ENCODE data around the gene THAP11. TPM values are rescaled to one million over a fixed set of nuclear protein-coding genes. Genes with fewer than 3 reads are reported as not detected.

Gene THAP11
- total RNA-seq, 1 donor from 2014 or later = 50.6 TPM

GRCh38 chr16:67807148-67807682 is 34.9 kb upstream of the THAP11 start:
- Histone ChIP-seq H3K9me3 (no peaks in the 10 kb centered on the region), H3K27me3 (no peaks in the 10 kb centered on the region), H3K36me3 (peaks cover 0 to 7% of the 10 kb centered on the region in 2 donors), H3K27ac (peak overlapping the region; percentile 89), H3K4me1 (peaks cover 39% of the 10 kb centered on the region), H3K4me3 (peak overlapping the region; percentile 99 to 100)
- TF ChIP-seq POLR2A (IDR thresholded peaks at IDR 0.05) (no peak), POLR2AphosphoS5 (IDR thresholded peaks at IDR 0.05; ENCODE audit: insufficient read depth in 1 of 2, low read depth in 1 of 2) (no peak)
- TF ChIP-seq, protein P1, sequence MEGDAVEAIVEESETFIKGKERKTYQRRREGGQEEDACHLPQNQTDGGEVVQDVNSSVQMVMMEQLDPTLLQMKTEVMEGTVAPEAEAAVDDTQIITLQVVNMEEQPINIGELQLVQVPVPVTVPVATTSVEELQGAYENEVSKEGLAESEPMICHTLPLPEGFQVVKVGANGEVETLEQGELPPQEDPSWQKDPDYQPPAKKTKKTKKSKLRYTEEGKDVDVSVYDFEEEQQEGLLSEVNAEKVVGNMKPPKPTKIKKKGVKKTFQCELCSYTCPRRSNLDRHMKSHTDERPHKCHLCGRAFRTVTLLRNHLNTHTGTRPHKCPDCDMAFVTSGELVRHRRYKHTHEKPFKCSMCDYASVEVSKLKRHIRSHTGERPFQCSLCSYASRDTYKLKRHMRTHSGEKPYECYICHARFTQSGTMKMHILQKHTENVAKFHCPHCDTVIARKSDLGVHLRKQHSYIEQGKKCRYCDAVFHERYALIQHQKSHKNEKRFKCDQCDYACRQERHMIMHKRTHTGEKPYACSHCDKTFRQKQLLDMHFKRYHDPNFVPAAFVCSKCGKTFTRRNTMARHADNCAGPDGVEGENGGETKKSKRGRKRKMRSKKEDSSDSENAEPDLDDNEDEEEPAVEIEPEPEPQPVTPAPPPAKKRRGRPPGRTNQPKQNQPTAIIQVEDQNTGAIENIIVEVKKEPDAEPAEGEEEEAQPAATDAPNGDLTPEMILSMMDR (IDR thresholded peaks at IDR 0.05) = no peak
- intact Hi-C loops (cut with DNase I) = no loop called here
- no peak for DNase-seq (ENCODE audit: extremely low spot score in 2 of 2)

GRCh38 chr16:67811899-67812298 is 30.2 kb upstream of the THAP11 start:
- H3K36me3 ChIP-seq = no peaks in the 10 kb centered on the region
- intact Hi-C loops (cut with DNase I) = loop anchor here (10.0 kb wide), 1 partner anchor 233 kb away; no protein-coding TSS in a partner anchor
- no peak for DNase-seq (ENCODE audit: extremely low spot score in 2 of 2)
- no peaks in the 10 kb centered on the region for H3K9me3 ChIP-seq
- no peak overlapping the region for H3K4me3 ChIP-seq
- H3K4me1 ChIP-seq = peaks cover 9% of the 10 kb centered on the region
- TF ChIP-seq, protein P1 (IDR thresholded peaks at IDR 0.05) = no peak
- no peak for TF ChIP-seq POLR2A (IDR thresholded peaks at IDR 0.05)
- no peak for TF ChIP-seq POLR2AphosphoS5 (IDR thresholded peaks at IDR 0.05; ENCODE audit: insufficient read depth in 1 of 2, low read depth in 1 of 2)
- H3K27ac ChIP-seq = no peak overlapping the region
- no peaks in the 10 kb centered on the region for H3K27me3 ChIP-seq

DNA sequence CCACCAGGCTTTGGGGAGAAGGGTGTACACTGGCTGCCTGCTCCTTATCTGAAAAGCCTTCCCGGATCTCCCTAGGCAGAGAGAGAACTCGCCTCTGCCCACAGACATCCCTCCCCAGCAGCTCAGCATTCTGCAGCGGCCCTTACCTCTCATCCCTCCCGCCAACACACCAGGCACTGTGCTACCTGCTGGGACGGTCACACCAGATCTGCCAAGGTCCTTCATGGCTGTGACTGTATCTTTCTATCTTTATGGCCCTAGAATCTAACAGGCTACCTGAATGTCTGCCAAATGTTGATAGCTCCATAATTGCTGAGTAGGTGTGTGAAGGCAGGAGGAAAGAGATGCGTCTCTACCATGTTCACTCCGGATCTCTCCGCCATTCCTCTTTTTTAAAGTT is 27.6 kb upstream of the THAP11 start:
- DNase-seq (ENCODE audit: extremely low spot score in 2 of 2) = no peak
- H3K4me1 ChIP-seq = peaks cover 5% of the 10 kb centered on the region
- no peaks in the 10 kb centered on the region for H3K27me3 ChIP-seq
- no peak overlapping the region for H3K4me3 ChIP-seq
- no peaks in the 10 kb centered on the region for H3K9me3 ChIP-seq
- H3K27ac ChIP-seq = no peak overlapping the region
- no peaks in the 10 kb centered on the region for H3K36me3 ChIP-seq
- intact Hi-C loops (cut with DNase I) = loop anchor here (10.0 kb wide), 1 partner anchor 230 kb away; no protein-coding TSS in a partner anchor
- TF ChIP-seq POLR2AphosphoS5 (IDR thresholded peaks at IDR 0.05; ENCODE audit: insufficient read depth in 1 of 2, low read depth in 1 of 2) (no peak), POLR2A (IDR thresholded peaks at IDR 0.05) (no peak)
- TF ChIP-seq, protein P1 (IDR thresholded peaks at IDR 0.05) = no peak

GRCh38 chr16:67820608-67821259 is 21.4 kb upstream of the THAP11 start:
- no peak for TF ChIP-seq POLR2A (IDR thresholded peaks at IDR 0.05)
- intact Hi-C loops (cut with DNase I) = no loop called here
- H3K4me3 ChIP-seq = no peak overlapping the region

DNA sequence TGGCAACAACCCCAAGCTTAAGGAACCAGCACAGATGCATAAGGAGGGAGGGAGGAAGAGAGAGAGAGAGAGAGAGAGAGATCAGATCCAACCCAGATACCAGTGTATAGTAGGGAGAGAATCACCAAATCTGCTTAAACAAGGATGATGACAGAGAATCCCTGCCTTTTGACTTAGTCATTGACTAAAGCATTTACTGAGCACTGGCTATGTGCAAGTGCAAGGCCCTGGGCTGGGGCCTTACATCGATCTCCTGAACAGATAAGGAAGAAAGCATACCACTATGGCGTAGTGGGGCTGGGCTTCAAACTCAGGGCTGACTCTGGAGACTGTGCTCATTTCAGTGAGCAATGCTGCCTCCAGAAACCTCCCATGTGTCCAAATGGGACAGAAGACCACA is 19.6 kb upstream of the THAP11 start:
- Histone ChIP-seq H3K27me3 (no peaks in the 10 kb centered on the region), H3K4me1 (no peaks in the 10 kb centered on the region), H3K4me3 (no peak overlapping the region), H3K9me3 (no peaks in the 10 kb centered on the region), H3K27ac (no peak overlapping the region), H3K36me3 (peaks cover 0 to 9% of the 10 kb centered on the region in 2 donors)
- no peak for TF ChIP-seq POLR2AphosphoS5 (IDR thresholded peaks at IDR 0.05; ENCODE audit: insufficient read depth in 1 of 2, low read depth in 1 of 2)
- no peak for TF ChIP-seq POLR2A (IDR thresholded peaks at IDR 0.05)
- TF ChIP-seq, protein P1 (IDR thresholded peaks at IDR 0.05) = no peak
- intact Hi-C loops (cut with DNase I) = no loop called here
- DNase-seq (ENCODE audit: extremely low spot score in 2 of 2) = no peak

More at GRCh38 chr16:67820608-67821259, 21.4 kb upstream of the THAP11 start:
- Histone ChIP-seq H3K4me1 (peaks cover 5% of the 10 kb centered on the region), H3K9me3 (no peaks in the 10 kb centered on the region), H3K27ac (no peak overlapping the region), H3K36me3 (no peaks in the 10 kb centered on the region), H3K27me3 (no peaks in the 10 kb centered on the region)
- no peak for DNase-seq (ENCODE audit: extremely low spot score in 2 of 2)

All from vagina (tissue), 2 donors.